A549 (cell line): Measurements from ENCODE around the gene CNOT9.

ENCODE experiments used
- BHLHE40 ChIP-seq: IDR thresholded peaks from 2 replicates; pipeline ENCODE4 v1.6.1; 2012; ENCODE audit warnings: low read depth, low read length, inconsistent platforms
- RAD21 ChIP-seq, 2 experiments: fragments of >200 bp in 1 of 2; sonication (Bioruptor Twin) in 1 of 2; formaldehyde crosslinking in 1 of 2; IDR thresholded peaks in 1 of 2; conservative IDR thresholded peaks in 1 of 2; 2 replicates in 1 of 2; 3 replicates in 1 of 2; pipeline ENCODE4 v1.6.1; 2012 to 2018; ENCODE audit warnings: inconsistent platforms in 1 of 2

DNA sequence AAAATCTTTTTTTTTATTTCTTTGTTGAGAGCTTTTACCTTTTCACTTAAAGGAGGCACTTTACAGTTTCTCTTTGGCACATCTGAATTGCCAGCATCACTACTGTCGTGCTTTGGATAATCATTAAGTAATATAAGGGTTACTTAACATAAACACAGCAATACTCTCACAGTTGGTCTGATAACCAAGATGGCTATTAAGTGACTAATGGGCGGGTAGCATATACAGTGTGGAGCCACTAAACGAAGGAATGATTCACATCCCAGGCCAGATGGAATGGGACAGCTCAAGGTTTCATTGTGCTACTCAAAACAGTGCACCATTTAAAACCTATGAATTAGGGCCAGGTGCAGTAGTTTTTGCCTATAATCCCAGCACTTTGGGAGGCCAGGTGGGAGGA, 28.6 kb upstream of the CNOT9 start:
- TF ChIP-seq BHLHE40 (no peak), RAD21 (conservative IDR thresholded peaks at IDR 0.05 in 1 of 2, IDR thresholded peaks at IDR 0.05 in 1 of 2) (no peak)
